ENCODE data around the gene CDC42BPA.

The CDC42BPA gene

DNA sequence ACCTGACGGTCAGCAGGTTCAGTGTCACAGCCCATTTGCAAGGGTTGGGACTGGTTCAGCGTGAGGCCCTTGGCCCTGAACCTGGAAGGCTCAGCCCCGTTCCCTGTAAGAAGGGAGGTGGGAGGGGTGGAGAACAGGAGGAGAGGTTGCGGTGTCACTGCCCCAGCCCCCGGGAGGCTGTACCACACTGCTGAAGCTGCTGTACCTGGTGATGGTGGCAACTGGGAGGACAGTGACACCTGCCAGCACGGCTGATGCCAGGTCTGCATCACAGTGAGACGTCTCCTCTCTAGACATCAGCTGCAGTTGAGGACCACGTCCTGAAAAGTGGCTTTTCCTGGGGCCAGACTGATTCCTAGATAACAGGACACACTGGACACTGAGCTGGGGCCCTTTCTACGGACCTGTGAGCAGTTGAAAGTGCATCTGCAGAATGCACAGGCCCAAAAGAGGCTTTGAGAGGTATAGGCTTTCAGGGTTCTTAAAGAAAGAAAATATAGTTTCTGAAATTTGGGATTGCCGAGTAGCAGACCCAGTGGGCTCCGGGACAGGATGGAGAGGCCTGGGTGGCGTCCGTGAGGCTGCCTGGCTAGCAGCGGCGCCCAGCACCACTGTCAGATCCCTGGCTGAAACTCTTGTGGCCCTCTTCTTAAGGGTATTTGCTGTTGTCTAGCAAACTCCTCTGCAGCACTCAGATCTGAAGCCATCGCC, 330.5 kb downstream of the CDC42BPA start:
- no peak for DNase-seq

DNA sequence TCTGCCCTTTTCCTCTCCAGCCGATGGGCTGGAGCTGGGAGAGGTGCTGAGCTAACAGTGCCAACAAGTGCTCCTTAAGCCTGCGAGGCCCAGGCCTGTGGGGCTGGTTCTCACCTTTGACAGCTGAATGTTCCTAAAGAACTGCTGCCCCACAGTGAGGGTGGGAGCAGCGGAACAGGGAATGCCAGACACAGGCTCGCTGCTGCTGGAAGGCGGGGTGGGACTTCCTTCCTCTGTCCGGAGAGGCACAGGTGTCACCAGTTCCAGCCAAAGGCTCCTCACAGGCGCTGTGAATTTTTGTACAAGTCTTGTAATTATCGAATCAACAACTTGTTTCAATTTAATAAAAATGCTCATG, 331.1 kb downstream of the CDC42BPA start:
- DNase-seq: no peak

DNA sequence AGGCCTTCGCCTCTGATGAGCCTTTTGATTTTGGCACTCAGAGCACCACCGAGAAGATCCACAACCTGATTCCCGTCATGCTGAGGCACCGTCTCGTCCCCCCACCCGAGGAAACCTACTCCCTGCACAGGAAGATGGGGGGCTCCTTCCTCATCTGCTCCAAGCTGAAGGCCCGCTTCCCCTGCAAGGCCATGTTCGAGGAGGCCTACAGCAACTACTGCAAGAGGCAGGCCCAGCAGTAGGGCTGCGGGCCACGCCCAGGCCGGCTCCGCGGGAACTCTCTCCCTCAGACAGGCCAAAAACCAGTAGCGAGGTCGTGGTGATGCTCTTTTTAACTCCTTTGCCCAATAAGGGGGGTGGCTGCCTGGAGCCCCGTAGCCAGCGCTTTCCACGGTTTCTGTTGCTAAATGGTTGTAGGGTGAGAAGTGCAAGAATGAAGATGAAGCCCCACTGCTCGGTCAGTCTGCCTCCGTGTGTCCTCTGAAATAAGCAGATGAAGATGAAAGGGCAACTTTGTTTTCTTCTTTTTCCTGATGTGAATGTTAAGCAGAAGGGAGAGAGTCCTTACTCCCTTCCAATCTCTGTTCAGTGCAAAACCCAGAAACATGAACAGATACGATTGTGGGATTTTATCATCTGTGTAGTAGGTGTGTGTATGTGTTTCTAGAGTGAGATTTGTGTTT, 331.7 kb downstream of the CDC42BPA start:
- DNase-seq: no peak

DNA sequence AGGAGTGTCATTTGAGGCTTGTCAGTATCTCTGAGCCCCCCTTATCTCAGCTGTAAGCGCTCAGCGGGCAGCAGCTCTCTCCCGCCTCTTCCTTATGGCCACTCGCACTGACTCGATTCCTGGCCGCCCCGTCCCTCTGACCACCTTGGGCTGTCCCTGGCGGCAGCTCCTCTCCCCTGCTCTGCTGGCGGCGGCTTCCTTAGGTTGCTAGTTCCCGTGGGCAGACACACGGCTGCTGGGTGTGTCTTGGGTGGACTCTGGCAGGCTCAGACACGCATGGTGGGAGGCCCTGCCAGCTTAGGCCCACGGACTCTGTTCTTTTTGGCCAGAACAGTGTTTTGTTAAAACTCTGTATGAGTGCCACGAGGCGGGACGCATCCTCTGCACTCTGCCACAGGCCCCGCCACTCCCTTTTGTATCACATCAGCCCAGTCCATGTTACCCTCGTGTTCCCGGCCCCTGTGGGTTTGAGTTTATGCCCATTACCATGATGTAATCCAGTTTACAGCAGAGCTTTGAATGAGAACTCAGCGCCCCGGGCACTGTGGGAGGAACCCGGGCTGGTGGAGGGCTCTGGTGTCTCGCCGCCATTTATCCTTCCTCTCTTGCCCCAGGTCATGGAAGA, 332.3 kb downstream of the CDC42BPA start:
- peak; percentile 28 for DNase-seq

GRCh38 chr1:226985239-226985838, 333.0 kb downstream of the CDC42BPA start:
- DNase-seq: no peak

DNA sequence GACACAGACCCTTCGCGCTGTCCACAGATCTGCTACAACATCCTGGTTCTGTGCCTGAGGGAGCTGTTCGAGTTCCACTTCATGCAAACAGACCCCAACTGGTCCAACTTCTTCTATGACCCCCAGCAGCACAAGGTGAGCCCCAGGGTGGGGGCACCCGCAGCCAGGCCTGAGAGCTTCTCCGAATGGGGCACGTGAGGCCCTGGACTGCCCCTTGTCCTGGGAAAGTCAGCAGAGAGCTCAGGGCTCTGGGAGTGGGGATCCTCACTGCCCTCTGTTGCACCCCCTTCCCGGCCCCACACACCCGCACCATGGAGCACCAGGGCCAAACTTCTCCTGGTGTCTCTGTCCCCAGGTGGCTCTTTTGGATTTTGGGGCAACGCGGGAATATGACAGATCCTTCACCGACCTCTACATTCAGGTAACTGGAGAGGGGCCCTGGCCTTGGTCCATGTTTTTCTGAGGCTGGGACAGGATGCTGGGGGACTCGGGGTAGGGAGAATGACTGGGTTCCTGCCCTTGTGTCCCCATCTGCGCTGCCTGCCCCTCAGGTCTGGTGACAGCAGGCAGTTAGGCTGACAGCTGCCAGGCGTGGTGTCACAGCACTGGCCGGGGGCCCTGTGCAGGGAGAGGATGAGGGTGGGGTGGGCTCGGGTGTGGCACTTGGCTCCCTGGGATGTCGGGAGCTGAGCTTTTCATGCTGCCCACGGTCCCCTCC, 333.6 kb downstream of the CDC42BPA start:
- DNase-seq: peak; percentile 57

DNA sequence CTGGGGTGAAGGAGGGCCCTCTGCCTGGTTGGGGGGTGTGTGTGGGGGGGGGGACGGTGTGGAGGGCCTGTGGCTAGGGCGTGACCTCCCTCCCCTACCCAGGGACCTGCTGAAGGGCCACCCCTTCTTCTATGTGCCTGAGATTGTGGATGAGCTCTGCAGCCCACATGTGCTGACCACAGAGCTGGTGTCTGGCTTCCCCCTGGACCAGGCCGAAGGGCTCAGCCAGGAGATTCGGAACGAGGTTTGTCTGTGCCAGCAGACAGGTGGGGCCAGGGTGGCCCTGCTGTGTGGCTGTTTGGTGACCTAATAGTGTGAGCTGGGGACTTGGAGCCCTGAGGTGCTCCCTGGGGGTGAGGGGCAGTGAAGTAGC, 334.3 kb downstream of the CDC42BPA start:
- DNase-seq: no peak

DNA sequence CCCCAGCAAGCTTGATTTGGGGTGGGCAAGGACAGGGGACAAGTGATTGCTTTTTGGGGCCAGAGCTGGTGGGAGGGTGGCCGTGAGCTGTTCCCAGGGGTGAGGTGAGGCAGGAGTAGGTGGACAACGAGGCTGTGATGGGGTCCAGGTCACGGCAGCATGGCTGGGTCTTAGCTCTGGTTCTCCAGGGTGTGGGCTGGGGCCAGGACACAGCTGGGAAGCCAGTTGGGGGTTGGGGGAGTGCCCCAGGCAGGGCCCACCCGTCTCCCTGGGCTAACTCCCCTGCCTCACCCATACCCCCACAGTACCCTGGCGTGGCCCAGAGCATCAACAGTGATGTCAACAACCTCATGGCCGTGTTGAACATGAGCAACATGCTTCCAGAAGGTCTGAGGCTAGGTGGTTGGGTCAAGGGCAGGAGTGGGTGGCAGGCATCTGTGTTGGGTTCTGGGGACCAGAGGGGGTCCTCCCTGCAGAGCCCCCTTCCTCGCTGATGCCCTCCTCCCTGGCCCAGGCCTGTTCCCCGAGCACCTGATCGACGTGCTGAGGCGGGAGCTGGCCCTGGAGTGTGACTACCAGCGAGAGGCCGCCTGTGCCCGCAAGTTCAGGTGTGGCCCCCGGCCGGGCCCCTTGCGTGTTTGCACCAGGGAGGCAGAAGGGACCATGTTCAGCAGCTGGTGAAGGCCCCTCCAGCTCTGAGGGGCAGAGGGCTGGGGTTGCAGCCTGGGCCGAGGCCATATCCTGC, 334.9 kb downstream of the CDC42BPA start:
- no peak for DNase-seq

- no peak for DNase-seq
Measured at GRCh38 chr1:226982451-226983177, 335.7 kb downstream of the CDC42BPA start.

- DNase-seq: no peak
Measured at GRCh38 chr1:226981838-226982237, 336.5 kb downstream of the CDC42BPA start.

GRCh38 chr1:226981386-226981817, 336.9 kb downstream of the CDC42BPA start:
- DNase-seq: no peak

- no peak for DNase-seq
Measured at GRCh38 chr1:226980565-226981385, 337.5 kb downstream of the CDC42BPA start.

DNA sequence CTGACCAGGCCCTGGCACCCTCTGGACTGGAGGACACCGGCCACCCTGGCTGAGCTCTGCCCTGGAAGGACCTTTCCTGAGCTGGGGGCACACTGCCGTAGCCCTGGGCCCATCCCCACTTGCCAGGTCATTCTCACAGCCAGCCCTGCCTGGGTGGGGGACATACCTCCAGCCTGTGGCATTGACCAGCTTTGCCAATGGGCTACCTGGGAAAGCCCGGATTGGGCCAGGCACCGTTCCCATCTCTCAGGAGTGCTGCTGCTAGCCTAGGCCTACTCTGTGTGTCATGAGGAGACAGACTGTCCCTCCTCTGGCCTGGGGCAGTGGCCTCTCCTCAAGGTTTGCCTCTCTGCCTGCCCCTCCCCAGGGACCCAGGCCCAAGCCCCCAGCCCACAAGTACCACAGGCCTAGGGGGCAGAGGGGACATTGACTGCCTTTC, 338.2 kb downstream of the CDC42BPA start:
- no peak for DNase-seq

- DNase-seq: no peak
Measured at GRCh38 chr1:226979517-226980121, 338.7 kb downstream of the CDC42BPA start.

DNA sequence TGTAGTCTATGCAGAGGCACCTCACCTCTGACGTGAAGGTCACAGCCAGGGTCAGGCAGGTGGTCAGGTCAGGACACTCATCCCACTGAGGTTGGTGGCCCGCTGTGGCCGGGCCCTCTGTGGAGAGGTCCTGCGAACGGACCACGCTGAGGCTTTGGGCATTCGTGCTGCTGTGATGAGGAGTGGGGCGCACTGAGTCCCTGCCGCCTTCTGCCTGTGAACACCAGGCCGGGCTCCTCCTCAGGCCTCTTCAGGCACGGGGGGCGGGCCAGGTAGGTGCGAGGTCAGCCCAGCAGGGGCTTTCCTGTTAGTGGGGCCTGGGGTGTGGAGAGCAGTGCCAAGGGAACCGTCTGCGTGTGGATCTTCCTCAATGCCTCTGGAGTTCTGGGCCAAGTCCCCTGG, 339.2 kb downstream of the CDC42BPA start:
- no peak for DNase-seq

DNA sequence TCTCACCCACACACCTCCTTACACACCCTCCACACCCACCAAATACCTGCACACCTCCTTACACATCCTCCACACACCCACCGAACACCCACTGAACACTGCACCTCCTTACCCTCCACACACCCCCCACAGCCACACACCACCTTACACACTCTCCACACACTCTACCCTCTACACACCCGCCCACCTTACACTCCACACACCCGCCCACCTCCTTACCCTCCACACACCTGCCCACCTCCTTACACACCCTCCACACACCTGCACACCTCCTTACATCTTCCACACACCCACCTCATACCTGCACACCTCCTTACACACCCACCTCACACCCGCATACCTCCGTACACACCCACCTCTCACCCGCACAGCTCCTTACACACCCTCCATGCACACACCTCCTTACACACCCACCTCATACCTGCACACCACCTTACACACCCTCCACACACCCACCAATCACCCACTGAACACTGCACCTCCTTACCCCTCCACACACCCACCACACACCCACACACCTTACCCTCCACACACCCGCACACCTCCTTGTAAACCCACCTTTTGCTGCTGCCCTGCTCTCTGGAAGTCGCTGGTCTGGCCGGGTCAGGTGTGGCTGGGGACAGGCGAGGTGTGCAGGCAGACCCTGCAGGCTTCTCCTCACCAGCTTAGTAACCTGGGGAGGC, 339.7 kb downstream of the CDC42BPA start:
- no peak for DNase-seq

DNA sequence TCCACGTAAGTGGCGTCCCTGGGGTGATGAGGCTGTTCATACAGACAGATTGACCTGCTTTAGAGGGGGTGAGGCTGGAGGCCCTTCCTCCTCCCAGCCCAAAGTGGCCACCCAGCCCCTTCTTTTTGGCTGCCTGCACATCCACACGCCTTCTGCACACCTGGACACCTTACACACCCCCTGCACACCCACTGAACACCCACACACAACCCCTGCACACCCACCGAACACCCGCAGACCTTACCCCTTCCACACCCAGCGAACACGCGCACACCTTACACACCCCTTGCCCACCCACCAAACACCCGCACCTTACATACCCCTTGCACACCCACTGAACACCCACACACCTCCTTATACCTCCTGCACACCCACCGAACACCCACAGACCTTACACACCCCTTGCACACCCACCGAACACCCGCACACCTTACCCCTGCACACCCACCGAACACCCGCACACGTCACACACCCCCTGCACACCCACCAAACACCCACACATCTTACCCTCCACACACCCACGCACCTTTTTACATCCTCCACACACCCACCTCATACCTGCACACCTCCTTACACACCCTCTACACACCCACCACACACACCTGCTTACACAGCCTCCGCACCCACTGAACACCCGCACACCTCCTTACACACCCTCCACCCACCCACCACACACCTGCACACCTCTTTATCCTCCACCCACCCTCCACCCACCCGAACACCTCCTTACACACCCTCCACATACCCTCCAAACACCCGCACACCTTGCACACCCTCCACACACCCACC, 340.5 kb downstream of the CDC42BPA start:
- no peak for DNase-seq

DNA sequence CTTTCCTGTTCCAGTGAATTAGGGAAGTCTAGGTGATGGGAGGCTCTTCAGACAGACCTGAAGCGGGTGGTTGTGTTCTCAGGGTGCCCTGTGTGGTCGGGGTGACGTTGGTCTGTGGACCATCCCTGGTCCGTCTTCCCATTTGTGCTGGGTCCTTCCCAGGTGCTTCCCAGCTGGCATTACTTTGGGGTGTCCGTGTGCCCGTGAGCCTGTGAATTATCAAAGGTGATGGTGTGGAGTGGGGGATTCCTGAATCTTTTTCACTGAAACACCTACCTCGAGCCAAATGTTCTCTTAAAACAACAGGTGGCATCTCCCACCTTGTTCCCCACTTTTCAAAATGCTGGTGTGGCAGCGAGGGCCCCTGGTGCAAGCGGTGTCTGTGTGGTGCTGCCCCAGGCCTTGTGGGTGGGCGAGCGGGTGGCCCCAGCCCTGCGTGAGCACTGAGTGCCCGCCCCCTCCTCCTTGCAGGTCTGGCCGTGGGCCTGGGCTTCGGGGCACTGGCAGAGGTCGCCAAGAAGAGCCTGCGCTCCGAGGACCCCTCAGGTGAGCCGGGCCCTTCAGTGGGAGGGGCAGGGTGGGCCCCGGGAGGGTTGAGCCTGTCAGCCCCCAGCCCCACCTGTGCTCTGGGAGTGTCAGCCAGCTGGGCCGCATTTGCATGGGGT, 341.2 kb downstream of the CDC42BPA start:
- DNase-seq: no peak
